Ovary (tissue), 9 donors: ENCODE results near the gene COL9A3. TPM values are rescaled to one million over a fixed set of nuclear protein-coding genes. Genes with fewer than 3 reads are reported as not detected.

ENCODE experiments used
- DNase-seq, 5 donors: peaks; one replicate each; pipeline ENCODE4 v3.0.0-alpha.2; 2019 to 2020
- H3K27ac ChIP-seq, 2 donors: fragments of 200-600 bp; one replicate each; pipeline versions ENCODE4 v1.5.1 to v1.8.0; 2019 to 2022
- H3K27me3 ChIP-seq: fragments of 200-600 bp; one replicate; pipeline ENCODE4 v1.8.0; 2022
- H3K36me3 ChIP-seq: fragments of 200-600 bp; sonication (generic); one replicate; pipeline ENCODE4 v1.5.1; 2019
- H3K4me1 ChIP-seq: one replicate; pipeline ENCODE4 v1.8.1; 2013; ENCODE audit warnings: mild to moderate bottlenecking, moderate library complexity; ENCODE audit not compliant: insufficient read depth
- H3K4me3 ChIP-seq: fragments of 200-600 bp; sonication (generic); one replicate; pipeline ENCODE4 v1.5.1; 2017
- H3K9me3 ChIP-seq, 2 donors: fragments of 200-600 bp in 1 of 2; sonication (generic) in 1 of 2; one replicate each; pipeline versions ENCODE4 v1.5.1 to v1.8.1; 2013 to 2019; ENCODE audit warnings: mild to moderate bottlenecking in 1 of 2, moderate library complexity in 1 of 2
- EP300 ChIP-seq: sonication (generic); formaldehyde crosslinking; IDR thresholded peaks from one replicate; pipeline ENCODE4 v1.6.1; 2017; ENCODE audit warnings: antibody characterized with exemption
- POLR2A ChIP-seq: fragments of 450-650 bp; IDR thresholded peaks from one replicate; pipeline ENCODE4 v1.6.1; 2017; ENCODE audit warnings: antibody characterized with exemption, mild to moderate bottlenecking, moderate library complexity
- WGBS, 3 donors: extraction: QIAGEN DNeasy Blood & Tissue Kit in 1 of 3; methylation state at CpG; one replicate each; pipeline versions ENCODE4 v1.1.5 to v1.1.7; 2013 to 2017; 5-methylcytosine and 5-hydroxymethylcytosine counted together
- intact Hi-C, 4 donors: fragments of 100-400 bp; cut with DNase I; formaldehyde crosslinking; loops; one replicate each; pipeline versions ENCODE4 v1.11.0 to v1.15.1; 2022 to 2023
- polyA plus RNA-seq, 2 donors: library from polyadenylated mRNA; stranded (reverse); fragments of 200-250 nt in 1 of 2; fragments of 350-450 nt in 1 of 2; fragmentation: Illumina TruSeq in 1 of 2; extraction: RNeasy Lipid Tissue Mini Kit (QIAGEN cat#74804) in 1 of 2; gene quantifications; one replicate each; pipeline ENCODE4 v1.2.3, GENCODE V29; 2013 to 2014
- total RNA-seq, 7 donors: library from RNA; depleted of rRNA in 2 of 7; stranded (reverse); fragments of >200 nt in 2 of 7; fragmentation: NEBNext Ultra II Directional in 3 of 7; extraction: Animal tissue kit (Norgen Biotek cat#: 25700) in 3 of 7; gene quantifications; one replicate each; pipeline versions ENCODE4 v1.1.0 to v1.2.4, GENCODE V29; 2016 to 2023
- TF ChIP-seq, protein P1 (sequence below), 3 donors: fragments of 450-650 bp in 2 of 3; fragments of 200-600 bp in 1 of 3; IDR thresholded peaks; one replicate each; pipeline versions ENCODE4 v1.5.1 to v1.8.0; 2016 to 2022; ENCODE audit warnings: antibody characterized with exemption in 3 of 3, mild to moderate bottlenecking in 1 of 3
- donor health status: DM: no; HTN: no; CAD: no; lungs with moderate emphysema.
- donor health status: DM: no; HTN: no; CAD: no.
- donor health status: Bipolar disorder and iron deficiency.
- donor health status: DM: yes; HTN: yes; CAD: no.
- donor health status: DM: no; HTN: no; CAD: no.
- donor health status: DM: yes; HTN: yes; CAD: no.

Gene COL9A3
- total and polyA plus RNA-seq, 9 donors, result 0.65 to 3.0 (median 1.6) TPM; not detected in 1

DNA sequence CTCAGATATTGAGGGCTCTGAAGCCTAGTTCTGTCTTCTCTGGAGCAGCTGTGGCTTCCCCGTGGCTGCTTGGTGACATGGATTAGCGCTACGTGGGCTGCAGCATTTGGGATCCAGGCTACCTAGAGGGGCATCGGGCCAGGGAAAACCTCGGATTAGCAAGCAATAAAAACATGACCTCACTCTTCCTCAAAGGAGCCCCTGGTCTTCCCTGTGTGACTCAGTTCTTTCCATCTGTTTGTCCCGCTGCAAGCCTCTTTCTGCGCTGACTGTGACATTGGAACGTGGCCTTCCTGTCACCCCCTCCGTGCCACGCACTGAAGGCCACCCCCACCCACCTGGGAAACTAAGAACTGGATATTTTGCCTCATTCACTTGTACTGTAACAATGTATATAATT is 17.0 kb upstream of the COL9A3 start:
- intact Hi-C loops, result loop anchor here in 1 of 4 donors (5.0 kb wide), 1 partner anchor 393 kb away; the partner anchor contains the start of gene CABLES2
- no peak overlapping the region for H3K4me3 ChIP-seq
- no peaks in the 10 kb centered on the region for H3K9me3 ChIP-seq
- TF ChIP-seq, protein P1, sequence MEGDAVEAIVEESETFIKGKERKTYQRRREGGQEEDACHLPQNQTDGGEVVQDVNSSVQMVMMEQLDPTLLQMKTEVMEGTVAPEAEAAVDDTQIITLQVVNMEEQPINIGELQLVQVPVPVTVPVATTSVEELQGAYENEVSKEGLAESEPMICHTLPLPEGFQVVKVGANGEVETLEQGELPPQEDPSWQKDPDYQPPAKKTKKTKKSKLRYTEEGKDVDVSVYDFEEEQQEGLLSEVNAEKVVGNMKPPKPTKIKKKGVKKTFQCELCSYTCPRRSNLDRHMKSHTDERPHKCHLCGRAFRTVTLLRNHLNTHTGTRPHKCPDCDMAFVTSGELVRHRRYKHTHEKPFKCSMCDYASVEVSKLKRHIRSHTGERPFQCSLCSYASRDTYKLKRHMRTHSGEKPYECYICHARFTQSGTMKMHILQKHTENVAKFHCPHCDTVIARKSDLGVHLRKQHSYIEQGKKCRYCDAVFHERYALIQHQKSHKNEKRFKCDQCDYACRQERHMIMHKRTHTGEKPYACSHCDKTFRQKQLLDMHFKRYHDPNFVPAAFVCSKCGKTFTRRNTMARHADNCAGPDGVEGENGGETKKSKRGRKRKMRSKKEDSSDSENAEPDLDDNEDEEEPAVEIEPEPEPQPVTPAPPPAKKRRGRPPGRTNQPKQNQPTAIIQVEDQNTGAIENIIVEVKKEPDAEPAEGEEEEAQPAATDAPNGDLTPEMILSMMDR (IDR thresholded peaks at IDR 0.05), result no peak
- TF ChIP-seq EP300, result no peak
- WGBS, 3 donors, result 79 to 86% (median 81%) methylated on average over 10 of the region's 10 CpGs
- peaks cover 4% of the 10 kb centered on the region for H3K4me1 ChIP-seq
- no peak for DNase-seq
- H3K36me3 ChIP-seq, result no peaks in the 10 kb centered on the region
- H3K27ac ChIP-seq, result no peak overlapping the region
- no peaks in the 10 kb centered on the region for H3K27me3 ChIP-seq

GRCh38 chr20:62800314-62801259 is 16.3 kb upstream of the COL9A3 start:
- TF ChIP-seq, protein P1 (IDR thresholded peaks at IDR 0.05), result no peak
- no peak for TF ChIP-seq POLR2A
- no peak for TF ChIP-seq EP300
- Histone ChIP-seq H3K27ac (no peak overlapping the region), H3K36me3 (no peaks in the 10 kb centered on the region), H3K4me1 (peaks cover 4% of the 10 kb centered on the region), H3K4me3 (no peak overlapping the region), H3K27me3 (no peaks in the 10 kb centered on the region), H3K9me3 (no peaks in the 10 kb centered on the region)
- no peak for DNase-seq
- WGBS, 3 donors, result 81 to 83% (median 82%) methylated on average over 26 of the region's 26 CpGs
- intact Hi-C loops, result loop anchor here in 1 of 4 donors (5.0 kb wide), 1 partner anchor 393 kb away; the partner anchor contains the start of gene CABLES2

- Histone ChIP-seq H3K4me1 (peaks cover 10% of the 10 kb centered on the region), H3K36me3 (no peaks in the 10 kb centered on the region), H3K9me3 (no peaks in the 10 kb centered on the region), H3K4me3 (no peak overlapping the region), H3K27ac (no peak overlapping the region), H3K27me3 (no peaks in the 10 kb centered on the region)
- DNase-seq, result no peak
- intact Hi-C loops, result loop anchor here in 1 of 4 donors (5.0 kb wide), 1 partner anchor 394 kb away; the partner anchor contains the start of gene CABLES2
- WGBS, 3 donors, result 82 to 88% (median 86%) methylated on average over 15 of the region's 15 CpGs
- no peak for TF ChIP-seq EP300
- no peak for TF ChIP-seq POLR2A
- TF ChIP-seq, protein P1 (IDR thresholded peaks at IDR 0.05), result no peak
Observed at GRCh38 chr20:62801284-62802010, 15.4 kb upstream of the COL9A3 start.

DNA sequence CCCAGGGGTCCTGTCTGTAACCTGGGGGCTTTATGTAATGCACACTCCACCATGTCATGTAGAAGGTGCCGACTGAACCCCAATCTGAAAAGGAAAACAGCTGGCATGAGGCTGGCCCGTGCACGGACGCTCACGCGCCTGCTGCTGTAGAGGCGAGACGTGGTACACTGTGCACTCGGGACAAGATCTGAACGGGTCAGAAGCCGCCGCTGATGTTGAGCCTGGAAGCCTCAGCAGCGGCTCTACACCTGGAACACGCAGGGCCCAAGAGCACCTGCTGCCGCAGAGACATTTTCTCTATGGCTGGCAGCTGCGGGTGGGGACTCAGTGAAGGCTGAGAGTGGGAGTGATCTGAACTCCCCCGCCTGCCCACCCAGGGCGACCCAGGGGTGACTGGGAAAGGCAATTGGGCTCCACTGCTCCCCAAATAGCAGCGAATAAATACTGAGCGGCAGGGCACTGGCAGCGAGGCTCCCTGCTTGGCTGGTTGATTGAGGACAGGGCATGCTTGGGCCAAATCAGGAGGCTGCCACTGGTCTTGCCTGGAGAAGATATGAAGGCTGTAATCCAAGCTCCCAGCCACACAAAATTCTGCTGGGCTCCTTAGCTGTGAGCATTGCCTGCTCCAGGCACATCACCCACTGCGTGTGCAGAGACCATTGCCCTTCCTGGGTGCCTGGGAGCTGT is 14.7 kb upstream of the COL9A3 start:
- Histone ChIP-seq H3K27me3 (no peaks in the 10 kb centered on the region), H3K9me3 (no peaks in the 10 kb centered on the region), H3K27ac (no peak overlapping the region), H3K4me1 (peaks cover 11% of the 10 kb centered on the region), H3K36me3 (no peaks in the 10 kb centered on the region), H3K4me3 (no peak overlapping the region)
- intact Hi-C loops, result loop anchor here in 1 of 4 donors (5.0 kb wide), 1 partner anchor 395 kb away; the partner anchor contains the start of gene CABLES2
- WGBS, 3 donors, result 59 to 70% (median 69%) methylated on average over 22 of the region's 22 CpGs
- TF ChIP-seq EP300, result no peak
- TF ChIP-seq, protein P1 (IDR thresholded peaks at IDR 0.05), result no peak
- TF ChIP-seq POLR2A, result no peak
- DNase-seq, result no peak
